ENCODE results near the gene AMBRA1. TPM values are rescaled to one million over a fixed set of nuclear protein-coding genes. Genes with fewer than 3 reads are reported as not detected.

The AMBRA1 gene
- polyA plus RNA-seq, 1 donor from 2014 or later, result 34.5 TPM

- Histone ChIP-seq H3K36me3 (ENCODE audit: insufficient read depth, low read length) (no peaks in the 10 kb centered on the region), H3K27me3 (ENCODE audit: insufficient read depth, low read depth, low read length) (no peaks in the 10 kb centered on the region), H3F3A (ENCODE audit: insufficient read depth, low read length, poor library complexity, severe bottlenecking) (no peaks in the 10 kb centered on the region), H2AFZ (ENCODE audit: low read depth, low read length) (no peak overlapping the region), H3K9me3 (ENCODE audit: low read length) (no peaks in the 10 kb centered on the region), H4K20me1 (ENCODE audit: insufficient read depth) (no peaks in the 10 kb centered on the region), H3K9ac (ENCODE audit: low read length) (no peak overlapping the region), H3K4me2 (ENCODE audit: low read length) (no peak overlapping the region), H3K27ac (ENCODE audit: low read length) (peak overlapping the region; percentile 39), H3K9me2 (ENCODE audit: insufficient read depth, low read length) (no peaks in the 10 kb centered on the region), H3K4me3 (ENCODE audit: low read length) (no peak overlapping the region), H3K79me2 (replicated peaks; ENCODE audit: insufficient read depth, low read length) (peaks cover 28% of the 10 kb centered on the region)
- TF ChIP-seq SMC3 (conservative IDR thresholded peaks at IDR 0.05; ENCODE audit: poor library complexity) (peak; percentile 83), RAD21 (conservative IDR thresholded peaks at IDR 0.05) (peak; percentile 70), EP300 (conservative IDR thresholded peaks at IDR 0.05; ENCODE audit: poor library complexity, severe bottlenecking) (no peak), CTCF (IDR thresholded peaks at IDR 0.05; ENCODE audit: poor library complexity, severe bottlenecking) (peak; percentile 84)
These were observed 64.5 kb downstream of the AMBRA1 start for GRCh38 chr11:46529095-46529905.

GRCh38 chr11:46528445-46529094, 65.3 kb downstream of the AMBRA1 start:
- H3K36me3 ChIP-seq (ENCODE audit: insufficient read depth, low read length), result no peaks in the 10 kb centered on the region
- no peak overlapping the region for H2AFZ ChIP-seq (ENCODE audit: low read depth, low read length)
- no peaks in the 10 kb centered on the region for H3F3A ChIP-seq (ENCODE audit: insufficient read depth, low read length, poor library complexity, severe bottlenecking)
- H3K4me2 ChIP-seq (ENCODE audit: low read length), result no peak overlapping the region
- no peaks in the 10 kb centered on the region for H3K27me3 ChIP-seq (ENCODE audit: insufficient read depth, low read depth, low read length)
- H3K9ac ChIP-seq (ENCODE audit: low read length), result no peak overlapping the region
- H3K4me3 ChIP-seq (ENCODE audit: low read length), result no peak overlapping the region
- no peaks in the 10 kb centered on the region for H4K20me1 ChIP-seq (ENCODE audit: insufficient read depth)
- peaks cover 26% of the 10 kb centered on the region for H3K79me2 ChIP-seq (replicated peaks; ENCODE audit: insufficient read depth, low read length)
- no peaks in the 10 kb centered on the region for H3K9me3 ChIP-seq (ENCODE audit: low read length)
- peak overlapping the region; percentile 39 for H3K27ac ChIP-seq (ENCODE audit: low read length)
- no peaks in the 10 kb centered on the region for H3K9me2 ChIP-seq (ENCODE audit: insufficient read depth, low read length)
- TF ChIP-seq SMC3 (conservative IDR thresholded peaks at IDR 0.05; ENCODE audit: poor library complexity), result no peak
- TF ChIP-seq POLR2AphosphoS5 (IDR thresholded peaks at IDR 0.05), result no peak
- no peak for TF ChIP-seq RAD21 (conservative IDR thresholded peaks at IDR 0.05)
- TF ChIP-seq CTCF (IDR thresholded peaks at IDR 0.05; ENCODE audit: poor library complexity, severe bottlenecking), result no peak
- TF ChIP-seq EP300 (conservative IDR thresholded peaks at IDR 0.05; ENCODE audit: poor library complexity, severe bottlenecking), result no peak
- TF ChIP-seq TAF1 (IDR thresholded peaks at IDR 0.05; ENCODE audit: low read depth), result no peak
- TF ChIP-seq MXI1 (conservative IDR thresholded peaks at IDR 0.05; ENCODE audit: poor library complexity, severe bottlenecking), result no peak
- TF ChIP-seq EZH2 (IDR thresholded peaks at IDR 0.05; ENCODE audit: borderline replicate concordance, insufficient read depth, low read length, poor library complexity, severe bottlenecking), result no peak
- TF ChIP-seq REST (IDR thresholded peaks at IDR 0.05; ENCODE audit: borderline replicate concordance), result no peak

All from neural cell (in vitro differentiated cells).